GM18907 (cell line): Measurements from ENCODE around the gene MB21D2.

Experiments used
- ATAC-seq: cut with Tn5 transposase; IDR thresholded peaks from one replicate; pipeline ENCODE4 v1.9.1; 2021; ENCODE audit warnings: mild to moderate bottlenecking, moderate library complexity; ENCODE audit not compliant: unreplicated experiment

Gene MB21D2

GRCh38 chr3:192892981-192893700 is 24.5 kb downstream of the MB21D2 start:
- peak; percentile 98 for ATAC-seq

GRCh38 chr3:192890347-192891335 is 27.0 kb downstream of the MB21D2 start:
- ATAC-seq: no peak

- ATAC-seq: no peak
Observed at GRCh38 chr3:192889679-192890078, 28.0 kb downstream of the MB21D2 start.

- no peak for ATAC-seq
Observed at GRCh38 chr3:192888190-192888589, 29.5 kb downstream of the MB21D2 start.

DNA sequence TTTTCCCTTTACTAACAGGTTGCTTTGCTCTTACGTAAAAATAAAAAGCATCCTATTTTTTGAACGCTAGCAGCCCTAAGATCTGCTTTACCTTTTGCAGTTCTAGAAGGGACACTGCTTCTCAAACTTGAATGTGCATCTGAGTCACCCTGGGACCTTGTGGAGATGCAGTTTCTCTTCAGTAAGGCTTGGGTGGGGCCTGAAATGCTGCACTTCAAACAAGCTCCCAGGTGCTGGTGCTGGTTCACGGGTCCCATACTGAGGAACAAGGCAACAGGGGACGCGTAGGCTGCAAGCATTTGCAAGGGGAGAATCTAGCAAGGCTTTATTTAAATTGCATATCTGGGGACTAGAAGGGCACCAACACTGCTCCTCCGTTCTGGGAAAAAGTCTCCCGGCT is 30.0 kb downstream of the MB21D2 start:
- no peak for ATAC-seq

DNA sequence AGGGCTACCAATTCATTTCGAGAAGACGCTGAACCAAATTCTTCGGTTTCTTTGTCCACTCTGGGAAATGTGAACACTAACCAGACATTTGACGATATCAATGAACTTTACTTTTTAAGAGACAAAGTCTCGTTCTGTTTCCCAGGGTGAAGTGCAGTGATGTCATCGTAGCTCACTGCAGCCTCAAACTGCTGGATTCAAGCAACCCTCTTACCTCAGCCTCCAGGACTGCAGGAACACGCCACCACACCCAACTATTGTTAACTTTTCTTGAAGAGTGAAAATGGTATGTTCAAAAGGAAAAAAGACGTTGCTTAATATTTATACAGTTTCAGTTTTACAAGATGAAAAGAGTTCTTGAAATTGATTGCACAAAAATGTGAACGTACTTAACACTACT is 30.6 kb downstream of the MB21D2 start:
- ATAC-seq: no peak

DNA sequence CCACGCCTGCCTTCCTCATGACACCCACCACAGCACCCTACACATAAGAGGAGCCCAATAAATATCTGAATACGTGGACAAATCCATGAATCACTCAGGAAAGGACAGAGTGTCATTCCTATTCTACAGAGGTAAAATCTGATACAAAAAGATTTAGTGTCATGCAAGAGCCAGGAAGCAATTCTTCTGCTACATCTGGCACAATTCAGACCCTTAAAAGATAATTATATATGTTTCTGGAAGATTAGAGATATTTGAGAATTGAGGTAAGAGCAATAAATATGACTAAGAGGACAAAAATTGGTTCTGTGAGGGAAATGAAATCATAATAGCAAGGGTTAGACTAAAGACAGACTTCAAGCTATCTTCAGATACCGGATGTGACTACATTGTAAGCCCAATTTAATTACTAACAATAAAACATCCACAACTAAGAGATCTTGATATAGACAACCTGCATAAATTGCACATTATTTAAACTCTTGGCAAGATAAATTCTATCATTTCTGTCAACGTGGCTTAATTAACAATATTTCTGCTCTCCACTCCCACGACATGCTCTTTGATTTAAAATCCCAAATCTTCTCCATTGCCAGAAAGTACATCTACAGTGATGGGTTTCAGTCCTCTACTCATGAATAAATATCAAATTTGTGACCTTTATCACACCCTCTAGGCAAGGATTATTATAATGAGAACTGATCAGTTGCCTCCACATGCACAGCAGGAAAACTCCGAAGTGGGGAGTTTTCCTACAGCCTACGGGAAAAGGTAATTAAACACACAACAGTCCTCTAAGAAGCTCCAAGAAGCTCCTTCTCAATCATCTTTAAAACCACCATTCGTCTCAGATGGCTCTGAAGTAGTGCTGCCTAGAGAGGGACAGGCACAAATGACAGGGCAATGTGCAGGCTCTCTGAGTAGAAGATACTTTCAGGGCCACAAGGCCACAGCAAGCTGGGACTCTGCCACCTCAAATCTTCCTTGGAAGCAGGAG is 32.6 kb downstream of the MB21D2 start:
- ATAC-seq: no peak

GRCh38 chr3:192883512-192883911 is 34.1 kb downstream of the MB21D2 start:
- no peak for ATAC-seq

- no peak for ATAC-seq
Observed at GRCh38 chr3:192881159-192881786, 36.4 kb downstream of the MB21D2 start.

DNA sequence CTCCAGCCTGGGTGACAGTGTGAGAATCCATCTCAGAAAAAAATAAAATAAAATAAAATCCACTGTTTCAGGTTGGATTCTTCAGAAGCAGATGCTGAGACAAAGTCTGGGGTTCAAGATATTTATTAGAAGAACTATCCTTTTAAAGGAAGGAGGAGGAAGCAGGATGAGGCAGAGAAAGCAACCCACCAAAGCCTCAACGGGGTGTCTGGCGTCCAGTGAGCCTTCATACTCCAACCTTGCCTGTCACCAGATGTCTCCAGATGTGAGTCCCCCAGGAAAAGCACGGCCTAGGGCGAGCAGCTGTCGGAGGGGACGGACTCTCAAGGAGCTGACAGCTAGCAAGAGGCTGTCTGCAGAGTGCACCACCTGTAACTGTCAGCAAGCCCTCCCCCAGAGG is 37.3 kb downstream of the MB21D2 start:
- ATAC-seq: no peak

DNA sequence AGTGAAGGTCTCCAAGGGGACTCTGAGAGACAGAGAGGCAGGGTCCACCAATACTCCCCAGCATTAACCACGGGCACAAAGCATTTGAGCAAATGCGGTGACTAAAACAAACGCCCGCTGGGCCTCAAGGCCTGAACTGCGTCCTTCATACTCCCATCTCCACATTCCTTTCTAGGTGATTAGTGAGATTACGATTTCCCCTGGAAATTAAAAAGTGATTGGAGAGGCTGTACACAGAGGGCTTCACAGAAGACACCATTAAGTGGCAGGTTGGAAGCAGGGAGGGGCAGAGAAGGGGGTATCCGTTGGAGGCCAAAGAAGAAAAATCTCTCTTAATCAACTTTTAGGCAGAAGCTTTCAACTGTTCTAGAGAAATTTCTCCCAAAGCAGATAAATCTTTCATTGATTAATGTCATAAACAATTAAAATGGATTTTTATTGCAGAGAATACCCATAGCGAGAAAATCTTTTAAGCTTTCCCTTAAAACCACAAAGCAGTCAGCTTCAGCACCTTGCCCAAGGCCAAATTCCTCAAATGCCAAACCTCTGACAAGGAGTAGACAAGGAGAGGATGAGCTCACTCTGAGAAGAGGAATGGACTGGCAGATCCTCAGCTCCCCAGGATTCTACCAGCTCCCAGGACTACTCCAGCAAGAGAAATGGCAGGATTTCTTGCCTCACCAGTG is 38.2 kb downstream of the MB21D2 start:
- ATAC-seq: no peak

DNA sequence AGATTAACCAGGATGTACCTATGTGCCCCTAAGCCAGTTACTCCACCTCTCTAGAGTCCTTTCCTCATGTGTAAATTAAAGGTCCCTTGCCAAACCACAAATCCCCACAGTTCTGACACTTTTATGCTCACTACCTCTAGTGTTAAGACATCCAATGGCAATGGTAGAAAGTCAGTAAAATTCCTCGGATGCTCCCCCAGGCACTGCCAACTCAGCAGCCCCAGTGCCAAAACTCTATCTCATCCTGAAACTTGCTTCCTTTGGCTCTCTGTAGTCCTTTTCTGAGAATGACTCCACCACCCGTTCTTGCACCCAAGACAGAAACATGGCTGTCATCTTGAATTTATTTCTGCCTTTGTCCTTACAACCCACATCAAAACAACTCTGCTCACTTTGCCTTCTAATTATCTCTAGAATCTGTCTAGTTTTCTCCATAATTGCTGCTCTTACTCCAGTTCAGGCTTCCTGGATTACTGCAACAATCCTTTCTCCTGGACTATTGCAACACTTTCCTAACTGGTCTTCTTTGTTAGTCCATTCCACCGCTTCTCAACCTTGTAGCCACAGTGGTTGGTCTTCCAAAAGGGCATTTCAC is 41.6 kb downstream of the MB21D2 start:
- no peak for ATAC-seq

- ATAC-seq: no peak
Observed at GRCh38 chr3:192870822-192871221, 46.8 kb downstream of the MB21D2 start.

- no peak for ATAC-seq
Observed at GRCh38 chr3:192869131-192870031, 48.3 kb downstream of the MB21D2 start.

DNA sequence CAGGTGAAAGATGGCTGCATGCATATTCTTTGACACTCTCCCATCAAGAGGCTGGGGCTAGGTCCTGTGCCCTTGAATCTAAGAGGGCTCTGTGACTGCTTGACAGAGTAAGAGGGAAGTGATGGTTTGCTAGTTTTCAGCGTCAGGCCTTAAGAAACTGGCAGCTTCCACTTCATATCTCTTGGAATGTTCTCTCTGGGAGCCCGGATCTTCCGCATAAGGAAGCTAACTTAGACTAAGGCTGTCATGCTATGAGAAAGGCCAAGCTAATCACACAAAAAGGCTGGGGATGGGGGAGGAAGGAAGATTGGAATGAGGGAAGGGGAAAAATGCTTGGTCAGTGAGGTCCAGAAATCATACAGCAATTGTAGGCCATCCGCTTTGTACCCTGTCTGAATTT is 50.0 kb downstream of the MB21D2 start:
- ATAC-seq: no peak

GRCh38 chr3:192866804-192867203 is 50.9 kb downstream of the MB21D2 start:
- ATAC-seq: no peak

- peak; percentile 45 for ATAC-seq
Observed at GRCh38 chr3:192864941-192865340, 52.7 kb downstream of the MB21D2 start.

GRCh38 chr3:192863091-192863420 is 54.6 kb downstream of the MB21D2 start:
- ATAC-seq: no peak
